Measurements from ENCODE around the gene VKORC1.

DNA sequence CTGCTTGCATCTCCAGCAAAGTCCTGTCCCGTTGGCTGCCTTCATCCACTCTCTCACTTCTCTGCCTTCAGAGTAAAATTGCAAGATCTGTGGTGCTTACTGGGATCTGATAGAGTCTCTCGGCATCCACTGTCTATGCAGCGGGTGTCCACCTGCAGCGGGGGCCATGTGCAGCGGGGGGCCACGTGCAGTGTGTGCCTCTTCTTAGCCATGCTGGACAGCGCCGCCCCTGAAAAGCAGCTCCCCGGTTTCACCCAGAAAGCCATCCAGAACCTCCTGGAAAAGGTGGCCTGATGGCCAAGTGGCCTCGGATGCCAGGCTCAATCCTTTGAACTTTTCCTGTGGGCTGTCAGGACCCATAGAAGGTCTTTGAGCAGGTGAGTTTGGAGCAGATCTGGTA is 51.7 kb downstream of the VKORC1 start:
- TF ChIP-seq, protein P1, sequence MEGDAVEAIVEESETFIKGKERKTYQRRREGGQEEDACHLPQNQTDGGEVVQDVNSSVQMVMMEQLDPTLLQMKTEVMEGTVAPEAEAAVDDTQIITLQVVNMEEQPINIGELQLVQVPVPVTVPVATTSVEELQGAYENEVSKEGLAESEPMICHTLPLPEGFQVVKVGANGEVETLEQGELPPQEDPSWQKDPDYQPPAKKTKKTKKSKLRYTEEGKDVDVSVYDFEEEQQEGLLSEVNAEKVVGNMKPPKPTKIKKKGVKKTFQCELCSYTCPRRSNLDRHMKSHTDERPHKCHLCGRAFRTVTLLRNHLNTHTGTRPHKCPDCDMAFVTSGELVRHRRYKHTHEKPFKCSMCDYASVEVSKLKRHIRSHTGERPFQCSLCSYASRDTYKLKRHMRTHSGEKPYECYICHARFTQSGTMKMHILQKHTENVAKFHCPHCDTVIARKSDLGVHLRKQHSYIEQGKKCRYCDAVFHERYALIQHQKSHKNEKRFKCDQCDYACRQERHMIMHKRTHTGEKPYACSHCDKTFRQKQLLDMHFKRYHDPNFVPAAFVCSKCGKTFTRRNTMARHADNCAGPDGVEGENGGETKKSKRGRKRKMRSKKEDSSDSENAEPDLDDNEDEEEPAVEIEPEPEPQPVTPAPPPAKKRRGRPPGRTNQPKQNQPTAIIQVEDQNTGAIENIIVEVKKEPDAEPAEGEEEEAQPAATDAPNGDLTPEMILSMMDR (IDR thresholded peaks at IDR 0.05): no peak
- no peak for TF ChIP-seq POLR2A (IDR thresholded peaks at IDR 0.05)
- TF ChIP-seq POLR2AphosphoS5 (IDR thresholded peaks at IDR 0.05): no peak
